Measurements from ENCODE around the gene SREBF1. TPM values are rescaled to one million over a fixed set of nuclear protein-coding genes. Genes with fewer than 3 reads are reported as not detected.

SREBF1 gene
- total and polyA plus RNA-seq, 2 experiments from 2014 or later, result 39.6 to 85.3 TPM

DNA sequence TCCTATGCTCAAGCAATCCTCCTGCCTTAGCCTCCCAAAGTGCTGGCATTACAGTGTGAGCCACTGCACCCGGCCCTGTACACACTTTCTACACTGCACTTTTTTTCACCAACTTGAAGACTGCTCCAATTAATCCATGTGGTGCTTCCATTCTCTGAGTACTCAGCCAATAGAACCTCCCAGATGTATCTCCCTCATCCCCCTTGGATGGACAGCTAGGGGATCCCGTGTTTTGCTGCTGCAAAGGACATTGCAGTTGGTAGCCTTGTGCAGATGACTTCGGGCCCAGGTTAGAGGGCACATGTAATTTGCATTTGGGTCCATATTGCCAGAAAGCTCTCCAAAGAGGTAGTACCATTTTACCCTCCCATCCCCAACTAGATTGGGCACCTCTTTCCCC is 59.9 kb downstream of the SREBF1 start (continued):
- TF ChIP-seq EZH2phosphoT487 (IDR thresholded peaks at IDR 0.05; ENCODE audit: unreplicated experiment) (no peak), POLR2AphosphoS5 (IDR thresholded peaks at IDR 0.05; ENCODE audit: low read depth) (no peak), CREB1 (CRISPR knock-in tag; IDR thresholded peaks at IDR 0.05; ENCODE audit: low read depth) (no peak)
- TF ChIP-seq, protein P1, sequence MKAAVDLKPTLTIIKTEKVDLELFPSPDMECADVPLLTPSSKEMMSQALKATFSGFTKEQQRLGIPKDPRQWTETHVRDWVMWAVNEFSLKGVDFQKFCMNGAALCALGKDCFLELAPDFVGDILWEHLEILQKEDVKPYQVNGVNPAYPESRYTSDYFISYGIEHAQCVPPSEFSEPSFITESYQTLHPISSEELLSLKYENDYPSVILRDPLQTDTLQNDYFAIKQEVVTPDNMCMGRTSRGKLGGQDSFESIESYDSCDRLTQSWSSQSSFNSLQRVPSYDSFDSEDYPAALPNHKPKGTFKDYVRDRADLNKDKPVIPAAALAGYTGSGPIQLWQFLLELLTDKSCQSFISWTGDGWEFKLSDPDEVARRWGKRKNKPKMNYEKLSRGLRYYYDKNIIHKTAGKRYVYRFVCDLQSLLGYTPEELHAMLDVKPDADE (IDR thresholded peaks at IDR 0.05), result no peak

DNA sequence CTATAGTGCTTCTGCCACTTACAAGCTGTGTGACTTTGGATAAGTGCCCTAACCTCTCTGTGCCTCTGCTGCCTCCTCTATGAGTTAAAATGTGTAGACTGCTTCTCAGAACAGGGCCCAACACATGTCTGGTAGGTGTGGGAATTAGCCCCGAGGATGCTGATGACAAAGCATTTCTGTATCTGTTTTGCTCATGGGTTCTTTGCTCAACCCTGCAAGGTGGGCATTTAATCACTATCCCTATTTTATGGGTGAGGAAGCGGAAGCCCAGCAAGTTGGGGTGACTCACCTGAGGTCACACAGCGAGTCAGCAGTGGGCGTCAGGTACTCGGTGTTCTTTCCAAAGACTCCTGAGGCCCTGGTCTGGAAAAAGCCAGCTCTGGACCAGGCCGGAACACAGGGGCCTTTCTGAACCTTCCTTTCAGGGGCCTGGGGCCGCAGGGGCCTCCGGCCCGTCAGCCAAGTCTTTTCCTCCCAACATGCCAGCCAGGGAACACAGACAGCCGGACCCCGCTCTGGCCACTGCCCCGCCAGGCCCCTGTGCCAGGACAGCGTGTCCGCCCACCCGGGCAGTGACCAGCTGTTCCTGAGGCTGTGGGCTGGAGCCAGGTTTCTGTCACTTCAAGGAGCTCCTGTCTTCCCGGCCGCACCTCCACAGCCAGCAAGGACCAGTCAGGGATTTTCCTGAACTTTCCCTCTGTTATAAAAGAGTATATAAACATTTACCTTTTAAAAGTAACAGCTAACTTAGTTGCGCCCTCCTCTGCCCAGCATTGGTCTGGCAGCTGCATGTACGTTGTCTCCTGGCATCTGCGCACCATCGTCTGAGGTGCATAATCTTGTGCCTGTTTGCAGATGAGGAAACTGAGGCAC is 62.5 kb downstream of the SREBF1 start:
- no peaks in the 10 kb centered on the region for H3K79me2 ChIP-seq (replicated peaks; ENCODE audit: insufficient read depth)
- TF ChIP-seq POLR2AphosphoS5 (IDR thresholded peaks at IDR 0.05; ENCODE audit: low read depth) (no peak), JUNB (IDR thresholded peaks at IDR 0.05; ENCODE audit: unreplicated experiment) (no peak), NANOG (IDR thresholded peaks at IDR 0.05; ENCODE audit: borderline replicate concordance) (no peak)
- TF ChIP-seq, protein P2, sequence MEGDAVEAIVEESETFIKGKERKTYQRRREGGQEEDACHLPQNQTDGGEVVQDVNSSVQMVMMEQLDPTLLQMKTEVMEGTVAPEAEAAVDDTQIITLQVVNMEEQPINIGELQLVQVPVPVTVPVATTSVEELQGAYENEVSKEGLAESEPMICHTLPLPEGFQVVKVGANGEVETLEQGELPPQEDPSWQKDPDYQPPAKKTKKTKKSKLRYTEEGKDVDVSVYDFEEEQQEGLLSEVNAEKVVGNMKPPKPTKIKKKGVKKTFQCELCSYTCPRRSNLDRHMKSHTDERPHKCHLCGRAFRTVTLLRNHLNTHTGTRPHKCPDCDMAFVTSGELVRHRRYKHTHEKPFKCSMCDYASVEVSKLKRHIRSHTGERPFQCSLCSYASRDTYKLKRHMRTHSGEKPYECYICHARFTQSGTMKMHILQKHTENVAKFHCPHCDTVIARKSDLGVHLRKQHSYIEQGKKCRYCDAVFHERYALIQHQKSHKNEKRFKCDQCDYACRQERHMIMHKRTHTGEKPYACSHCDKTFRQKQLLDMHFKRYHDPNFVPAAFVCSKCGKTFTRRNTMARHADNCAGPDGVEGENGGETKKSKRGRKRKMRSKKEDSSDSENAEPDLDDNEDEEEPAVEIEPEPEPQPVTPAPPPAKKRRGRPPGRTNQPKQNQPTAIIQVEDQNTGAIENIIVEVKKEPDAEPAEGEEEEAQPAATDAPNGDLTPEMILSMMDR (conservative IDR thresholded peaks at IDR 0.05; ENCODE audit: low read depth in 2 of 2), result peak; percentile 58 to 61
- TF ChIP-seq, protein P3, sequence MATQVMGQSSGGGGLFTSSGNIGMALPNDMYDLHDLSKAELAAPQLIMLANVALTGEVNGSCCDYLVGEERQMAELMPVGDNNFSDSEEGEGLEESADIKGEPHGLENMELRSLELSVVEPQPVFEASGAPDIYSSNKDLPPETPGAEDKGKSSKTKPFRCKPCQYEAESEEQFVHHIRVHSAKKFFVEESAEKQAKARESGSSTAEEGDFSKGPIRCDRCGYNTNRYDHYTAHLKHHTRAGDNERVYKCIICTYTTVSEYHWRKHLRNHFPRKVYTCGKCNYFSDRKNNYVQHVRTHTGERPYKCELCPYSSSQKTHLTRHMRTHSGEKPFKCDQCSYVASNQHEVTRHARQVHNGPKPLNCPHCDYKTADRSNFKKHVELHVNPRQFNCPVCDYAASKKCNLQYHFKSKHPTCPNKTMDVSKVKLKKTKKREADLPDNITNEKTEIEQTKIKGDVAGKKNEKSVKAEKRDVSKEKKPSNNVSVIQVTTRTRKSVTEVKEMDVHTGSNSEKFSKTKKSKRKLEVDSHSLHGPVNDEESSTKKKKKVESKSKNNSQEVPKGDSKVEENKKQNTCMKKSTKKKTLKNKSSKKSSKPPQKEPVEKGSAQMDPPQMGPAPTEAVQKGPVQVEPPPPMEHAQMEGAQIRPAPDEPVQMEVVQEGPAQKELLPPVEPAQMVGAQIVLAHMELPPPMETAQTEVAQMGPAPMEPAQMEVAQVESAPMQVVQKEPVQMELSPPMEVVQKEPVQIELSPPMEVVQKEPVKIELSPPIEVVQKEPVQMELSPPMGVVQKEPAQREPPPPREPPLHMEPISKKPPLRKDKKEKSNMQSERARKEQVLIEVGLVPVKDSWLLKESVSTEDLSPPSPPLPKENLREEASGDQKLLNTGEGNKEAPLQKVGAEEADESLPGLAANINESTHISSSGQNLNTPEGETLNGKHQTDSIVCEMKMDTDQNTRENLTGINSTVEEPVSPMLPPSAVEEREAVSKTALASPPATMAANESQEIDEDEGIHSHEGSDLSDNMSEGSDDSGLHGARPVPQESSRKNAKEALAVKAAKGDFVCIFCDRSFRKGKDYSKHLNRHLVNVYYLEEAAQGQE (IDR thresholded peaks at IDR 0.05; ENCODE audit: unreplicated experiment), result no peak
- no peak overlapping the region for H2AFZ ChIP-seq

More for the DNA sequence above, 62.5 kb downstream of the SREBF1 start:
- no peaks in the 10 kb centered on the region for H4K20me1 ChIP-seq (replicated peaks; ENCODE audit: insufficient read depth)
- no peak overlapping the region for H3K4me2 ChIP-seq
- H3K4me1 Mint-ChIP-seq, result peaks cover 13% of the 10 kb centered on the region
- H3K9me3 Mint-ChIP-seq, result no peaks in the 10 kb centered on the region; the same call in 2 of the 3 replicates
- peaks cover 8% of the 10 kb centered on the region; the same call in 1 of the 2 replicates for H3K27me3 ChIP-seq (ENCODE audit: insufficient read depth)
- no peak overlapping the region for H3K4me3 ChIP-seq
- no peak overlapping the region for H3K27ac Mint-ChIP-seq
- H3K27ac ChIP-seq (ENCODE audit: low read depth), result no peak overlapping the region
- ATAC-seq, result no peak
- no peak overlapping the region for H3K4me3 Mint-ChIP-seq
- H3K27me3 Mint-ChIP-seq (ENCODE audit: insufficient read depth, low read depth, poor library complexity), result peaks cover 10% of the 10 kb centered on the region
- H3K9me2 ChIP-seq (ENCODE audit: insufficient read depth), result no peaks in the 10 kb centered on the region
- no peaks in the 10 kb centered on the region for H3K36me3 ChIP-seq (ENCODE audit: insufficient read depth)
- H3K36me3 Mint-ChIP-seq (ENCODE audit: low read depth), result no peaks in the 10 kb centered on the region
- H3K4me1 ChIP-seq (ENCODE audit: insufficient read depth), result peaks cover 4% of the 10 kb centered on the region; the same call in 1 of the 2 replicates
- DNase-seq (ENCODE audit: low spot score), result peak; percentile 55
- H3F3A ChIP-seq (replicated peaks; ENCODE audit: low read depth), result 0 out of 2 replicates have a peak, but pooled peaks cover 3% of the 10 kb centered on the region
